Measurements from ENCODE around the gene FLVCR2.

FLVCR2 gene

GRCh38 chr14:75587388-75587787, 9.0 kb downstream of the FLVCR2 start:
- H3K36me3 ChIP-seq (ENCODE audit: control insufficient read depth in 2 of 2, insufficient read depth in 1 of 2, low read length in 2 of 2) = no peaks in the 10 kb centered on the region
- ChIA-PET POLR2A (no interaction called here), CTCF (interaction anchor here (0.6 kb wide), 1 partner anchor 19 kb away, joined by 5 read pairs; no protein-coding TSS in a partner anchor)
- no peaks in the 10 kb centered on the region; the same call in 1 of the 2 replicates for H3K9me3 ChIP-seq (ENCODE audit: control insufficient read depth, insufficient read depth, low read depth, low read length)
- H3K4me3 ChIP-seq (ENCODE audit: low read depth, low read length) = no peak overlapping the region
- no peak overlapping the region for H3K27ac ChIP-seq (ENCODE audit: extremely low read depth, low read depth, low read length)
- no peak for TF ChIP-seq SP3 (tag by site-specific recombination; IDR thresholded peaks at IDR 0.05)
- no peak for TF ChIP-seq ZNF843 (tag by site-specific recombination; IDR thresholded peaks at IDR 0.05)
- TF ChIP-seq, protein P1, sequence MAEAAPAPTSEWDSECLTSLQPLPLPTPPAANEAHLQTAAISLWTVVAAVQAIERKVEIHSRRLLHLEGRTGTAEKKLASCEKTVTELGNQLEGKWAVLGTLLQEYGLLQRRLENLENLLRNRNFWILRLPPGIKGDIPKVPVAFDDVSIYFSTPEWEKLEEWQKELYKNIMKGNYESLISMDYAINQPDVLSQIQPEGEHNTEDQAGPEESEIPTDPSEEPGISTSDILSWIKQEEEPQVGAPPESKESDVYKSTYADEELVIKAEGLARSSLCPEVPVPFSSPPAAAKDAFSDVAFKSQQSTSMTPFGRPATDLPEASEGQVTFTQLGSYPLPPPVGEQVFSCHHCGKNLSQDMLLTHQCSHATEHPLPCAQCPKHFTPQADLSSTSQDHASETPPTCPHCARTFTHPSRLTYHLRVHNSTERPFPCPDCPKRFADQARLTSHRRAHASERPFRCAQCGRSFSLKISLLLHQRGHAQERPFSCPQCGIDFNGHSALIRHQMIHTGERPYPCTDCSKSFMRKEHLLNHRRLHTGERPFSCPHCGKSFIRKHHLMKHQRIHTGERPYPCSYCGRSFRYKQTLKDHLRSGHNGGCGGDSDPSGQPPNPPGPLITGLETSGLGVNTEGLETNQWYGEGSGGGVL (tag by site-specific recombination; IDR thresholded peaks at IDR 0.05) = no peak
- no peak for TF ChIP-seq ZNF621 (tag by site-specific recombination; IDR thresholded peaks at IDR 0.05)
- no peak for TF ChIP-seq ZNF555 (tag by site-specific recombination; conservative IDR thresholded peaks at IDR 0.05)
- TF ChIP-seq ZNF16 (tag by site-specific recombination; IDR thresholded peaks at IDR 0.05; ENCODE audit: low read depth) = no peak
- no peak for TF ChIP-seq ZNF394 (tag by site-specific recombination; IDR thresholded peaks at IDR 0.05; ENCODE audit: borderline replicate concordance)
- no peak for TF ChIP-seq ZNF239 (tag by site-specific recombination; IDR thresholded peaks at IDR 0.05)
- no peak for TF ChIP-seq HIC1 (tag by site-specific recombination; IDR thresholded peaks at IDR 0.05)
- no peak for TF ChIP-seq ZNF169 (tag by site-specific recombination; IDR thresholded peaks at IDR 0.05)
- no peak for TF ChIP-seq ZBTB21 (tag by site-specific recombination; IDR thresholded peaks at IDR 0.05)
- no peak for TF ChIP-seq ZNF426 (tag by site-specific recombination; IDR thresholded peaks at IDR 0.05)
- TF ChIP-seq PRDM1 (tag by site-specific recombination; IDR thresholded peaks at IDR 0.05) = no peak
- TF ChIP-seq, protein P2, sequence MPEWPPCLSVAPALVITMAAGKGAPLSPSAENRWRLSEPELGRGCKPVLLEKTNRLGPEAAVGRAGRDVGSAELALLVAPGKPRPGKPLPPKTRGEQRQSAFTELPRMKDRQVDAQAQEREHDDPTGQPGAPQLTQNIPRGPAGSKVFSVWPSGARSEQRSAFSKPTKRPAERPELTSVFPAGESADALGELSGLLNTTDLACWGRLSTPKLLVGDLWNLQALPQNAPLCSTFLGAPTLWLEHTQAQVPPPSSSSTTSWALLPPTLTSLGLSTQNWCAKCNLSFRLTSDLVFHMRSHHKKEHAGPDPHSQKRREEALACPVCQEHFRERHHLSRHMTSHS (tag by site-specific recombination; IDR thresholded peaks at IDR 0.05) = no peak
- TF ChIP-seq ZNF350 (tag by site-specific recombination; IDR thresholded peaks at IDR 0.05) = no peak
- TF ChIP-seq, protein P3, sequence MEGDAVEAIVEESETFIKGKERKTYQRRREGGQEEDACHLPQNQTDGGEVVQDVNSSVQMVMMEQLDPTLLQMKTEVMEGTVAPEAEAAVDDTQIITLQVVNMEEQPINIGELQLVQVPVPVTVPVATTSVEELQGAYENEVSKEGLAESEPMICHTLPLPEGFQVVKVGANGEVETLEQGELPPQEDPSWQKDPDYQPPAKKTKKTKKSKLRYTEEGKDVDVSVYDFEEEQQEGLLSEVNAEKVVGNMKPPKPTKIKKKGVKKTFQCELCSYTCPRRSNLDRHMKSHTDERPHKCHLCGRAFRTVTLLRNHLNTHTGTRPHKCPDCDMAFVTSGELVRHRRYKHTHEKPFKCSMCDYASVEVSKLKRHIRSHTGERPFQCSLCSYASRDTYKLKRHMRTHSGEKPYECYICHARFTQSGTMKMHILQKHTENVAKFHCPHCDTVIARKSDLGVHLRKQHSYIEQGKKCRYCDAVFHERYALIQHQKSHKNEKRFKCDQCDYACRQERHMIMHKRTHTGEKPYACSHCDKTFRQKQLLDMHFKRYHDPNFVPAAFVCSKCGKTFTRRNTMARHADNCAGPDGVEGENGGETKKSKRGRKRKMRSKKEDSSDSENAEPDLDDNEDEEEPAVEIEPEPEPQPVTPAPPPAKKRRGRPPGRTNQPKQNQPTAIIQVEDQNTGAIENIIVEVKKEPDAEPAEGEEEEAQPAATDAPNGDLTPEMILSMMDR (tag by site-specific recombination; IDR thresholded peaks at IDR 0.05) = no peak
- no peak for TF ChIP-seq ZNF354C (tag by site-specific recombination; IDR thresholded peaks at IDR 0.05; ENCODE audit: borderline replicate concordance, low read depth)
- no peak for TF ChIP-seq BCL6B (tag by site-specific recombination; IDR thresholded peaks at IDR 0.05)
- H3K4me1 ChIP-seq (ENCODE audit: control insufficient read depth, insufficient read depth, low read length) = no peaks in the 10 kb centered on the region

GRCh38 chr14:75589931-75590330, 11.5 kb downstream of the FLVCR2 start:
- ChIA-PET POLR2A (no interaction called here), CTCF (no interaction called here)
- H3K4me3 ChIP-seq (ENCODE audit: low read depth, low read length) = no peak overlapping the region
- H3K36me3 ChIP-seq (ENCODE audit: control insufficient read depth in 2 of 2, insufficient read depth in 1 of 2, low read length in 2 of 2) = no peaks in the 10 kb centered on the region
- no peaks in the 10 kb centered on the region; the same call in 1 of the 2 replicates for H3K9me3 ChIP-seq (ENCODE audit: control insufficient read depth, insufficient read depth, low read depth, low read length)
- no peaks in the 10 kb centered on the region for H3K4me1 ChIP-seq (ENCODE audit: control insufficient read depth, insufficient read depth, low read length)
- no peak overlapping the region for H3K27ac ChIP-seq (ENCODE audit: extremely low read depth, low read depth, low read length)
- TF ChIP-seq ZNF768 (tag by site-specific recombination; IDR thresholded peaks at IDR 0.05) (no peak), ZNF23 (tag by site-specific recombination; IDR thresholded peaks at IDR 0.05; ENCODE audit: borderline replicate concordance) (no peak), PRDM1 (tag by site-specific recombination; IDR thresholded peaks at IDR 0.05) (no peak), ZNF660 (tag by site-specific recombination; IDR thresholded peaks at IDR 0.05) (no peak), ZNF747 (tag by site-specific recombination; IDR thresholded peaks at IDR 0.05) (no peak), ZNF626 (tag by site-specific recombination; IDR thresholded peaks at IDR 0.05) (no peak), ZNF416 (tag by site-specific recombination; IDR thresholded peaks at IDR 0.05) (no peak)
- TF ChIP-seq, protein P4, sequence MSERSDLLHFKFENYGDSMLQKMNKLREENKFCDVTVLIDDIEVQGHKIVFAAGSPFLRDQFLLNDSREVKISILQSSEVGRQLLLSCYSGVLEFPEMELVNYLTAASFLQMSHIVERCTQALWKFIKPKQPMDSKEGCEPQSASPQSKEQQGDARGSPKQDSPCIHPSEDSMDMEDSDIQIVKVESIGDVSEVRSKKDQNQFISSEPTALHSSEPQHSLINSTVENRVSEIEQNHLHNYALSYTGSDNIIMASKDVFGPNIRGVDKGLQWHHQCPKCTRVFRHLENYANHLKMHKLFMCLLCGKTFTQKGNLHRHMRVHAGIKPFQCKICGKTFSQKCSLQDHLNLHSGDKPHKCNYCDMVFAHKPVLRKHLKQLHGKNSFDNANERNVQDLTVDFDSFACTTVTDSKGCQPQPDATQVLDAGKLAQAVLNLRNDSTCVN (tag by site-specific recombination; optimal IDR thresholded peaks at IDR 0.05) = no peak
- TF ChIP-seq, protein P5, sequence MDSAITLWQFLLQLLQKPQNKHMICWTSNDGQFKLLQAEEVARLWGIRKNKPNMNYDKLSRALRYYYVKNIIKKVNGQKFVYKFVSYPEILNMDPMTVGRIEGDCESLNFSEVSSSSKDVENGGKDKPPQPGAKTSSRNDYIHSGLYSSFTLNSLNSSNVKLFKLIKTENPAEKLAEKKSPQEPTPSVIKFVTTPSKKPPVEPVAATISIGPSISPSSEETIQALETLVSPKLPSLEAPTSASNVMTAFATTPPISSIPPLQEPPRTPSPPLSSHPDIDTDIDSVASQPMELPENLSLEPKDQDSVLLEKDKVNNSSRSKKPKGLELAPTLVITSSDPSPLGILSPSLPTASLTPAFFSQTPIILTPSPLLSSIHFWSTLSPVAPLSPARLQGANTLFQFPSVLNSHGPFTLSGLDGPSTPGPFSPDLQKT (IDR thresholded peaks at IDR 0.05; ENCODE audit: borderline replicate concordance, low read depth, low read length) = no peak

Measured in HEK293 (cell line).